ENCODE measurements around the gene MMP15.
A peak's percentile ranks its signal among the peaks of the same experiment; 100 is the strongest.
"Not testable (repeated sequence)": the region's sequence is repeated elsewhere in the genome, so short reads cannot be mapped to it uniquely, and the experiment has no call there.

Gene MMP15

DNA sequence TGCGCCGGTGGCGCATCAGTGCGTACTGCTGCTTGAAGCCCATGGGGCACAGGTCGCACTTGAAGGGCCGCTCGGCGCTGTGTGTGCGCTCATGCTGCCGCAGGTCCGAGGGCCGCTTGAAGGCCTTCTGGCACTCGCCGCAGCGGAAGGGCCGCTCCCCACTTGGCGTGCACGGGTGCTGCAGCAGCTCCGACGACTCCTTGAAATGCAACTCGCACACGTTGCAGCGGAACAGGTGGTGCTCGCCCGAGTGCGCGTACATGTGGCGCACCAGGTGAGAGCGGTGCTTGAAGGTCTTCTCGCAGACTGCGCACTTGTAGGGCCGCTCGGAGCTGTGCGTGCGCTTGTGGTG is 28.4 kb upstream of the MMP15 start:
- DNase-seq: no peak

DNA sequence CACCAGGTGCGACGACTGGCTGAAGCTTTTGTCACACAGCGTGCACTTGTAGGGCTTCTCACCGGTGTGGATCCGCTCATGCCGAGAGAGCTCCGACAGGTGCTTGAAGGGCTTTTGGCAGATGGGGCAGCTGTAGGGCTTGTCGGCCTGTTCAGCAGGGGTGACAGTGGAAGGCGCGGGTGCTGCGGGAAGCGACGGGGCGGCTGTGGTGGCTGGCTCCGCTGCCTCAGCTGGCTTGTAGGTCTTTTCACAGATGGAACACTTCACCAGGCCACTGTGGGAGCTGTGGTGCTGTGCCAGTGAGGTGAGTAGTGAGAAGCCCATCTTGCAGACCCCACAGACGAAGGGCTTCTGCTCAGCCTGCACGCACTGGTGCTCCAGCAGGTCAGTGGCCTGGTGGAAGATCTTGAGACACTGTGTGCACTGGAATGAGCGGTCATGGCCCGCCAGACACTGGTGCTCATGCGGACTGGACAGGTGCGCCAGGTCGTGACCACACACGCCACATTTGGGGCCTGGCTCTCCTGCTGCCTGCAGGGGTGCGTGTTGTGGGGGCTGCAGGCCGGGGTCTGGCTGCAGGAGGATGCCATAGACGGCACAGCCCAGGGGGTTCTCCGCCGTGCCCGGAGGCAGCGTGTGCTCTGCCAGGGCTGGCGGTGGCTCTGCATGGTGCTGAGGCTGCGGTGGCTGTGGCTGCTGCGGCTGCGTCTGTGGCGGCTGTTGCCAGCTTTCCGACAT is 27.9 kb upstream of the MMP15 start:
- no peak for DNase-seq

DNA sequence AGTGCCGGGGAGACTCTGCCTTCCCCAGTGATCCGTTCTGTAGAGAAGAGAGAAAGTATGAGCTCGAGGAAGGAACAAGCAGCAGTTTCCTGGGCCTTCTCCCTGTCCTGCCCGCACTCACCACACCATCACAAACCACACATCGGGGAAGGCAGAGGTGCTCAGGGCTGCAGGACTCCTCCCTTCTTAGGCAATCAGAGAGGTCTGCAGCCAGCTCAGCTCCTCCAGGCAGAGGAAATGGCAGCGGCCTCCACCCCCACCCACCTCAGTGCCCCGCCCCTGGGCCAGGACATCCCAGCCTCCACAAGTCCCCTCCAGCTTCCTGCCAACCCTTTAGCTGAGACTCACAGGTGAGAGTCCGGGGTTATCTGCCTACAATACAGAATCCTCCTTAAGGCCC is 27.1 kb upstream of the MMP15 start:
- DNase-seq: no peak

DNA sequence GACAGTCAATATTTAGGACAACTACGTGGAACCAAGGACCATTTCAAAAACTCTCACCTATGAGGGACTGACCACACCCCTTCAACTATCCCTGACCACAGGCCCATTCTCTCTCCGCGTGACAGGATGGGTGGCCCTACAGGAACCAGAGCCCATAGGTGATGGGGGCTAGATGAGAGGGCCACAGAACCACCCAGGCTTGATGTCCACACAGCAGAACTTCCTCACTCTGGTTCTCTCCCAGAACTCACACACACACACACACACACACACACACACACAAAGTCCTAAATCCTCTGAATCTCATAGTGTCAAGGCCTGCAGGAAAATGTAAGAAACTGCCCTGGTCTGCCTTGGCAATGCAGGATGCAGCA is 26.6 kb upstream of the MMP15 start:
- no peak for DNase-seq

DNA sequence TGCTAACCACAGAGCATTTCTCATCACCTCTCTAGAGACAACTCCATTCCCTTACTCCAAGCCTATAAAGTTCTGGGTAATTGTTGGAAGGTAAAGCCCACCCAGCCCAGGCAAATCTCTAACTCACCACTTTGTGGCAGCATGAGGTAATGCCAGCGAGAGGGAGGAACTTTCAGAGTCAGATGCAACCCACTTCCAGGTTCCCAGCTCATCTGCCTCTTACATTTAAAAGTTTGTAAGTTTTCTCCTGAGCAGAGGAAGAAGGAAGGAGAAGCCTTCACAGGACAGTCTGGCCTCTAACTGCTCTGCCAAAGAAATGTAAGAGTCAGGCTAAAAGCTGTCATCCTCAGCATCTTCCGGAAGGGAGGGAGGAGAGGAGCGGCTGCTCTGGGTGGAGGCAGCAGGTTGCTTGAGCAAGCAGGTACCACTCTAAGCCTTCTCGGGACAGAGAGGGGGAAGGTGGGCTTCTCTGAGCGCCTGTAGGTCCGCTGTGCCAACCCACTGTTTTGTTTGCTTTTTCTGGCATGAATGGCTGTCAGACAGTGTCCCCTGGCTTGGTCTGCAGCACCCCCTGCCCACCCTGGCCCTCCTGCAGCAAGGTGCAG is 26.1 kb upstream of the MMP15 start:
- DNase-seq: no peak

DNA sequence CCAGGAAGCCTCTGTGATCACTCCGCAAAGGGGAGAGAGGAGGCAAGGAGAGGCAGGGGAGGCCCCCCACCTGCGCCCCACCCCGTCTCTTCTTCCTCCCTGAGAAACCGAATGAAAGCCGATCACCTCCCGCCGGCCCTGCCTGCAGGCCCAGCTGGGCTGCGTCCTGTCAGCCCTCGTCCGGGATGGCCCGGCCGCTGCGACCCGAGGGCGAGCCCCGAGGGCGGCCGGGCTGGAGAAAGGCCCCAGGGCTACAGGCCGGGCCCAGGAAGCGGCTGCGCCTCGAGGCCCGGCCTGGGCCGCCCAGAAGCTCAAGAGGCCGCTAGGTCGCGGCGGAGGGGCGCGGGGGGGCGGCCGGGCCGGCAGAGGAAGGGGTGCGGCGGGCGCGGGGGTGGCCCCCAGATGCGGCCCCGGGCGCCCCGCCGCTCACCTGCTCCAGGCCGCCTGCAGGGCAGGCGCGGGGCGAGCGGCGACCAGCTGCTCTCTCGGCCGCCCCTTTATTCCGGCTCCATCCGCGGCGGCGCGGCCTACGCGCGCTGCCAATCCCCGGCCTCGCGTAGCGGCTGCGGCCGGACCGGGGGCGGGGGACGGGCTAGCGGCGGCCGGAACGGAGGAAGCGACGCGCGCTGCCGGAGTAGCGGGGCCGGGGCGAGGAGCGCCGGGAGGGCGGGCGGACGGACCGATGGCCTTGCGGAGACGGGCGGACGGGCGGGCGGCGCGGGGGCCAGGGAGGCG is 25.4 kb upstream of the MMP15 start, which contains the start of gene ZNF319:
Gene ZNF319, minus strand, starts transcription at position 702 of the 735 bp plus-strand sequence. CDS start 2,407 bp downstream, outside the sequence.
- DNase-seq: no peak

DNA sequence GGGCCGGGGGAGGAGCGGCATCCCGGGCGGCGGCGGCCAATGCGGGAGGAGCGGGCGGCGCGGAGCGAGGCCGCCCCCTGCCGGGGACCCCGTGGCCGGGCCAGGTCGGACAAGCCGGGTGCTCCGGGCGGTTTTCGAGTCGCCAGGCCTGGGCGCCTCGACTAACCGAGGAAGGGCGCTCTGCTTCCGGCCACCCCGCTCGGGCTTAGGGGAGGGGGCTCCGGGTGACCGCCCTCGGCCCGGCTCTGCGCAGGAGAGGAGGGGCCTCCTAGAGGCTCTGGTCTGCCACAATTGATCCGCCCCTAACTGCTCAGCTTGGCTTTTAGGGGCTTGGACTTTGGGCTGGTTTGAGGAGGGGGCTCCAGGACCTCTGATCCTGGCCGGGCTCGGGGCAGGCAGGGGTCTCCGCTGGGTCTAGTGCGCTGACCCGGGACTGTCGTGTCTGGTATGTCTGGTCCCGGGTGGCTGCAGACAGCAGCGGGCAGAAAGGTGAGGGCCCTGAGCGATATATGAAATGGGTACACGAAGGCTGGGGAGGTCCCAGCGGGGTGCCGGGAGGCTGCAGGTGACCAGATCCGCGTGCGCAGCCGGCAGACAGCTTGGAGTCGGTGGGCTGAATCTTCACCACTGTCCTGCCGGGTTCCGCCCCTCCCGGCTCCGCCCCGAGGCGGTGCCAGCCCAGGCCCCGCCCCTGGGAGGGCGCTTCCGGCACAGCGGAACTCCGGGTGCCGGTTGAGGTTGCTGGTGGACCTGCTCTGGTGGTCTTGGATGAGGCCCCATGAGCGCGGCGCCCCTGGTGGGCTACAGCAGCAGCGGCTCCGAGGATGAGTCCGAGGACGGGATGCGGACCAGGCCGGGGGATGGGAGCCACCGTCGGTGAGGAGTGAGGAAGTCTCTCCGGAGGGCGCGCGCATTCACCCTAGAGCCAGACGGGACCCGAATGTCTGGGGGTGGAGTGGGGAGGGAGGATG is 24.6 kb upstream of the MMP15 start, which contains the start of gene USB1:
Gene USB1, plus strand, starts transcription at position 702 of the 971 bp plus-strand sequence. Its CDS starts 77 bp downstream, at position 779.
- DNase-seq: peak; percentile 34

DNA sequence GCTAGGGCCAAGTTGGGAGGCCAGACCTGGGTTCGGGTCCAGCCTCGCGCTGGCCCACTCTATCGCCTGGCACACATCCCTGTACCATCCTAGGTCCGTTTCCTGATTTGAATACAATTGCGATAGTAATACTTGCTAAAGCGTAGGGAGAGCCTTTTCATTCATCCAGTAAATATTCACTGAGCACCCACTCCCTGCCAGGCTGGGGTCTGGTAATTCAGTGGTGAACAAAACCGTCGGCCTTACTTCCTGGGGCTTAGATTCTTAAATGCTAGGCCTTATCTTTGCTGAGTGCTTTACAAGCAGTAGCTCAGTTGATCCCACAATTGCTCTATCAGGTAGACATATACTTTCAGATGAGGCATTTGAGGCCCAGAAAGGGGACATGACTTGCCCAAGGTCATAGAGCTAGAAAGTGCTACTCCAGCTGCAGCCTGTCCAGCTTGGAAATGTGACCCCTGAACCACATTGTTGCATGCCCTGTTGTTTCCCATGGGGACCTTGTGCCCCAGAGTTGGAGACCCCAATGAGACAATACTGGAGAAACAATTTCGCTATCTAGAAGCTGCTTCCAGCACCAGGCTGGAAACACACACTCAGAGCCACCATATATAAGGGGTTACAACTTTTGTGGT is 23.7 kb upstream of the MMP15 start:
- DNase-seq: no peak

DNA sequence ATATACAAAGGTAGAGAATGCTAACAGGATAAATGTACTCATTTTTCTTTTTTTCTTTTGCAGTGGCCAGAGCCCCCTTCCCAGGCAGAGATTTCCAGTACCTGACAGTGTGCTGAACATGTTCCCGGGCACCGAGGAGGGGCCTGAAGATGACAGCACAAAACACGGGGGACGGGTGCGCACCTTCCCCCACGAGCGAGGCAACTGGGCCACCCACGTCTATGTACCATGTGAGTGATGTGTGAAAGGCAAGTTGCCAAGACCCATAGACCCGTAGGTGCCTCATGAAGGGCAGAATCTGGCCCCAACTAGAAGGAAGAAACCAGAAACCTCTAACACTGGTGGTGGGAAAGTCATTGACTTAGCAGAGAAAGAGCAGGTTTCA is 23.1 kb upstream of the MMP15 start:
- no peak for DNase-seq

DNA sequence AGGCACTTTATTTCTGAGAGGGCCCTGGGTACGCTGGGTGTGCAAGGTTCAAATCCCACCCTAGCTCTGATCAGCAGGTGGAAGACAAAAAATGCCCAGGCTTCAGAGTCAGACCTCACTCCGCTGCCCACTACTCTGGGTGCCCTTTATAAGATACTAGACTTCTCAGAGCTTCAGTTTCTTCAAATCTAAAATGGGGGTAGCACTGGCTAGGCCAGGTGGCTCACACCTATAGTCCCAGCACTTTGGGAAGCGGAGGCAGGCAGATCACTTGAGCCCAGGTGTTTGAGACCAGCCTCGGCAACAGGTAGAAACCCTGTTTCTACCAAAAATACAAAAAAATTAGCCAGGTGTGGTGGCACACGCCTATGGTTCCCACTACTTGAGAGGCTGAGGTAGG is 22.6 kb upstream of the MMP15 start:
- DNase-seq: no peak

DNA sequence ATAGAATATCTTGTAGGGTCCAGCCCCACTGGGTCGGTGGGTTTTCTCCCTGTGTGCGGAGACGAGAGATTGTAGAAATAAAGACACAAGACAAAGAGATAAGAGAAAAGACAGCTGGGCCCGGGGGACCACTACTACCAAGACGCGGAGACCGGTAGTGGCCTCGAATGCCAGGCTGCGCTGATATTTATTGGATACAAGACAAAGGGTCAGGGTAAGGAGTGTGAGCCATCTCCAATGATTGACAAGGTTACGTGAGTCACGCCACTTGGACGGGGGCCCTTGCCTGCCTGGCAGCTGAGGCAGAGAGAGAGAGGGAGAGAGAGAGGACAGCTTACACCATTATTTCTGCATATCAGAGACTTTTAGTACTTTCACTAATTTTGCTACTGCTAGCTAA is 20.8 kb upstream of the MMP15 start:
- DNase-seq: not testable (repeated sequence)

DNA sequence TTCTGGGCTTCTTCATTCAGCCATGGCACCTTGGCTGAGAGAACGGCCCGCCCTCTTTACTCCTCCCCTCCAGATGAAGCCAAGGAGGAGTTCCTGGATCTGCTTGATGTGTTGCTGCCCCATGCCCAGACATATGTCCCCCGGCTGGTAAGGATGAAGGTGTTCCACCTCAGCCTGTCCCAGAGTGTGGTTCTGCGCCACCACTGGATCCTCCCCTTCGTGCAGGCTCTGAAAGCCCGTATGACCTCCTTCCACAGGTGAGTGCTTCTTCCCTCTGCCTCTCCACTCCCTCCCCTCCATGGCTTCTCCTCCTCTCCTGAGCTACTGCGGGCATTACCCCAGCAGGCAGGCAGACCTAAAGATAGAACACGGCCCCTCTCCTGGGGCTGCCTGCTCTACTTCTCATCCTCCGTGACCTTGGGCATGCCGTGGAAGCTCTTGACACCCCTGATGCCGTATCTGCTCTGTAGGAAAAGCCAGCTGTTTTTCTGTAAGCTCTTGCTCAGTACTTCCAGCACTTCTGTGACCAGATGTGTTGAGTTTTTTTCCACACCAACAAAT is 15.6 kb upstream of the MMP15 start:
- DNase-seq: no peak

DNA sequence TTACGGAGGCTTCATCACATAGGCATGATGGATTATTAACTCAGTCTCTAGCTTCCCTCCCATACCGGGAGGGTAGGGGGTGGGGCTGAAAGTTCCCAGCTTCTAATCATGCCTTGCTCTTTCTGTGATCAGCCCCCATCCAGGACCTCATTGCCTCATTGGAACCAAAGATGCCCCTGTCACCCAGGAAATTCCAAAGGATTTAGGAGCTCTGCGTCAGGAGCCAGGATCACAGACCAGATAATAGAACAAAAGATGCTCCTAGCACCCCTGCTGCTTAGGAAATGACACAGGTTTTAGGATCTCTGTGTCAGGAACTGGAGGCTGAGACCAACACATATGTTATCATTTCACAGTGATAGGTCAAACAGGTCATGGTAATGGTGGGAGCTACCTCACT is 14.7 kb upstream of the MMP15 start:
- DNase-seq: no peak

DNA sequence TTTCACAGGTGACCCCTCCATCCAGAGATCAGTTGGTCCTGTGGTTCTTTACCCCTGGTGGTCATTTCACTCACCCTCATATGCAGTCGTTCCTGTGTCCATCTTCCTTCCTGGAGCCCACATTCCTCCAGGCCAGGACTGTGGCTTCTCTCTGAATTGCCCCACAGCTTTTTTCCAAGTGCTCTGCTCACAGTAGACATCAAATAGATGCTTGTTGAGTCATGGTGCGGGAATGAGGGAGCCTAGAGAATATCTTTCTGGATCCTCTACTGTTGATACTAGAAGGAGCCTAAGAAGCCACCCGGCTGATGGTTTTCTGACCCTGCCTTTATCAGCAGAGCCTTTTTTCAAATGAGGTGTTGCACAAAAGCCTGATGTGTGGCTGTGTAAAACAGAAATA is 13.9 kb upstream of the MMP15 start:
- DNase-seq: no peak

DNA sequence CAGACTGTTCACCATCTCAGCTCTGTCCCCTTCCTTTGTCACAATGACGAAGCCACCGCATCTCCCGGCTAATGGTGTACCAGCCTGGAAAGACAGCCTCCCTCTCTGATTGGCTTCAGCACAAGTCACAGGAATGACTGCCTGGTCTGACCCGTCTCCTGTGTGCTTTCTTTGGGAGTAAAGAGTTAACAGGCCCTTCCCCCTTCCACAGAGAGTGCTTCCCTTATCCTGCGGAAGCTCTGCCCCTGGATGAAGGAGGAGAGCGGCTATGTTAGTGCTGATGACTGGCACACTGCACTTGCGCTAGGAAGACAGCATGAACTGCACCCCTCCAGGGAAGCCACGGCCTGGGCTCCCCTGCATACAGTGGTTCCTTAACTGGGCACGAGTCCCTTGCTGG is 13.1 kb upstream of the MMP15 start:
- no peak for DNase-seq

DNA sequence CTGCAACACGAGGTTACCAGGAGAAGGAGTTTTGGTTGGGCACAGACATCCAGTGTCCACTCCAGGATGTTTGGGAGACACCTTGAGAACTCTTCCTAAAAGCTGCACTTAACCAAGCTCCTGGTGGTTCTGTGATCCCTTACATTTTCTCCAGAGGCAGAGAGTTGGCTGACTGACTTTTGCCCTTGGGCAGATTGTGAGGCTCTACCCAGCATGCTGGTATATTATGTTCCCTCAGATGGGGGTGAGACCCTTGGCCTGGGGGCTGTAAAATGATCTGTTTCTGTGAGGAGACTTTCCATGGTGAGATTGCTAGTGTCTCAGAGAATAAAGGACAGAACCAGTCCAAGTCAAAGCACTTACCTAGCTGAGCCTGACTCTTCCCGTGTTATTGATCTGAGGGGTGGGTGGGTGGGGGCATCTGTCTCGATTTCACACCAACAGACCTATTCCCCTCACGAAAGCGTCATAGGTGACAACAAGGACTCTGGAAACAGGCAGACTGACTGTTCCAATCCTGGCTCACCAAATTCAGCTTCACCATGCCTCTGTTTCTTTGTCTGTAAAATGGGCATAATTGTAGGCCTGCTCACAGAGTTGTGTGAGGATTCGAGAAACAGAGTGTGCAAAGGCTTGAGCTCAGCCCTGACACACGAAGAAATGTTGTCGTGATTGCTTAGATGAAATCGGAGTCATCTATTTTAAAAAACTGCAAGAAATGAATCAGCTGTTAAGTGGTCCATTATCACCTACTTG is 12.2 kb upstream of the MMP15 start:
- DNase-seq: no peak

DNA sequence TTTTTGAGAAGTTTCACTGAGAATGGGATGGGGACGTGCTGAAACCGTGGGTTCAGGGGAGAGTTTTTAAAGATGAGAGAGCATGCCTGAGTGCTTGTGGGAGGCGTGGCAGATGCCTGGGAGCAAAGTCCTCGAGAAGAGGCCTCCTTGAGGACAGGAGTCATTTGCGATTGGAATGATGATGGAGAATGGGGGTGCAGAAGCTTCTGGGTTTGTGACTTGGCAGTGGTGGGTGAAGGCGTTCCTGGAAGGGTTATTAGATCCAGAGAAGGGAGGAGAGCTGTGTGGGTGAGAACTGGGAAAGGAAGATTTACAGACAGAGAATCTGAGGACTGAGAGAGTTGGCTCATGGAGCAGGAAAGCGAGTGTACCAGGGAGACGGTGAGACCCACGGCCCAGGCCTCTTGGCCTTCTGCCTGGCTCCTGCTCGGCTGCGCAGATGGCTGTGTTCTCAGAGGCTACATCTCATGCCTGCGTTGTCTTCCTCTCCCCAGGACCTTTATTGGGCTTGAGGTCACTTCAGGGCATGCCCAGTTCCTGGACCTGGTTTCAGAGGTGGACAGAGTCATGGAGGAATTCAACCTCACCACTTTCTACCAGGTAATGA is 8.6 kb upstream of the MMP15 start:
- DNase-seq: no peak

DNA sequence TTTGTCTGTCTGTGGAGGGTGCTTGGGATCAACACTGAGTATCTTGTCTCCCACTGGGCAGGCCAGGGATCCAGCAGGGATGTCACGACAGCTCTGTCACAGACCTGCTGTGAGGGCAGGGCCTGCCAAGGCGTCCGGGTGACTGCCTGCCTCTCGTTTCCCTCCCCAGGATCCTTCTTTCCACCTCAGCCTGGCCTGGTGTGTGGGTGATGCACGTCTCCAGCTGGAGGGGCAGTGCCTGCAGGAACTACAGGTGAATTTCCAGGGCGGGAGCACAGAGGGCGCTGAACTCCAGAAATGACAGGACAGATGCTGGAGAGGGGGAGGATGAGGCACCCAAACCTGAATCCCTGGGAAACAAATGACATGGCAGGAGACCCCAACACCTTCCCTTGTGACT is 6.8 kb upstream of the MMP15 start:
- no peak for DNase-seq

DNA sequence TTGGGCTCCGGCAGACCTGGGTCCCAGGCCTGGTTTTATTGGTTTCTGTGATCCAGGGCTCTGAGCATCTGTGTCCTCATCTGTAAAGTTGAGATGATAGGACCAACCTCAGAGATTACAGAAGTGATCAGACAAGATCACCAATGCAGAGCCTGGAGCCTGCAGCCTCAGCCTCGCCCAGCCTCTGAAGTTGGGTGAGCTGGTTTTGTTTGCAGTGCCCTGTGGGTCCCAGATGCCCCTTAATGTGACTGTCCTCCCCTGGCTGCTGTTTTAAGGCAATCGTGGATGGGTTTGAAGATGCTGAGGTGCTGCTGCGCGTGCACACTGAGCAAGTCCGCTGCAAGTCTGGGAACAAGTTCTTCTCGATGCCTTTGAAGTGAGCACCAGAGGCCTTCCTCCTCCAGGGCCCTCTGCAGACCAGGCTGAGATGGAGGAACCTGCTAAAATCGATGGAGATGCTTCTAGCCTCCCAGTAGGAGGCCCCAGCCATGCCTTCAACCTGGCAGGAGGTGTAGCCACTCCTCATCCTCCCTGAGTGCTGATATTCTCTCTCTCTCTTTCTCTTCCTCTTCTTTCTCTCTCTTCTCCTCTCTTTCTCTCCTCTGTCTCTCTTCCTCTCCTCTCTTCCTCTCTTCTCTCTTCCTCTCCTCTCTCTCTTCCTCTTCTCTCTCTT is 5.6 kb upstream of the MMP15 start:
- DNase-seq: no peak

Data from NCI-H526 treated with DMSO at 0.1 percent for 48 hours (cell line).